ENCODE data around the gene PRKCE. TPM values are rescaled to one million over a fixed set of nuclear protein-coding genes. Genes with fewer than 3 reads are reported as not detected.

Gene PRKCE
- total RNA-seq, 6 experiments from 2014 or later: 5.2 to 18.8 (median 11.0) TPM

DNA sequence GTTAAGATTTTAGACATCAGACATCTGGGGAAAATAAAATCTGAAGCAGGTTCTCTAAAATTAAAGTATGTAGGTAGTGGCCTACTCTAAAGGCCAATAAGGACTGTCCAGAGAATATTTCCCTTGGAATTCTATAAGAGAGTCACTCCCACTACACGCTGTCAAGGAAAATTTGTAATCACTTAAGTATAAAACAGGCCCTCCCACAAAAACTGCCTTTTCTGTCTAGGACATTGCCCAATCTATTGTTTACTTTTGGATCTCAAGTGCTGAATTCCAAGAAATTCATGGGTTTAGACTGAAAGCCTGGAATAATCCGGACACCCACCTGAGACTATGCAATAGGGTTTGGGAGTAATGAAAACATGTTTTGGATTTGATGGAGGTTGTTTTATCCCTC, 38.7 kb upstream of the PRKCE start:
- intact Hi-C loops (cut with DNase I): no loop called here
- 90% methylated on average over 2 of the region's 2 CpGs for WGBS (ENCODE audit: insufficient coverage, low coverage, low lambda C conversion rate, missing lambda C conversion rate)
- Histone ChIP-seq H3K4me3 (no peak overlapping the region), H3K27me3 (no peaks in the 10 kb centered on the region), H3K9me3 (no peaks in the 10 kb centered on the region), H3K27ac (no peak overlapping the region), H3K36me3 (no peaks in the 10 kb centered on the region), H3K4me1 (peaks cover 0 to 8% (median 0%) of the 10 kb centered on the region in 4 donors)
- TF ChIP-seq, protein P1, sequence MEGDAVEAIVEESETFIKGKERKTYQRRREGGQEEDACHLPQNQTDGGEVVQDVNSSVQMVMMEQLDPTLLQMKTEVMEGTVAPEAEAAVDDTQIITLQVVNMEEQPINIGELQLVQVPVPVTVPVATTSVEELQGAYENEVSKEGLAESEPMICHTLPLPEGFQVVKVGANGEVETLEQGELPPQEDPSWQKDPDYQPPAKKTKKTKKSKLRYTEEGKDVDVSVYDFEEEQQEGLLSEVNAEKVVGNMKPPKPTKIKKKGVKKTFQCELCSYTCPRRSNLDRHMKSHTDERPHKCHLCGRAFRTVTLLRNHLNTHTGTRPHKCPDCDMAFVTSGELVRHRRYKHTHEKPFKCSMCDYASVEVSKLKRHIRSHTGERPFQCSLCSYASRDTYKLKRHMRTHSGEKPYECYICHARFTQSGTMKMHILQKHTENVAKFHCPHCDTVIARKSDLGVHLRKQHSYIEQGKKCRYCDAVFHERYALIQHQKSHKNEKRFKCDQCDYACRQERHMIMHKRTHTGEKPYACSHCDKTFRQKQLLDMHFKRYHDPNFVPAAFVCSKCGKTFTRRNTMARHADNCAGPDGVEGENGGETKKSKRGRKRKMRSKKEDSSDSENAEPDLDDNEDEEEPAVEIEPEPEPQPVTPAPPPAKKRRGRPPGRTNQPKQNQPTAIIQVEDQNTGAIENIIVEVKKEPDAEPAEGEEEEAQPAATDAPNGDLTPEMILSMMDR (IDR thresholded peaks at IDR 0.05): no peak
- TF ChIP-seq POLR2A (IDR thresholded peaks at IDR 0.05): no peak
- no peak for DNase-seq
- ATAC-seq: no peak

DNA sequence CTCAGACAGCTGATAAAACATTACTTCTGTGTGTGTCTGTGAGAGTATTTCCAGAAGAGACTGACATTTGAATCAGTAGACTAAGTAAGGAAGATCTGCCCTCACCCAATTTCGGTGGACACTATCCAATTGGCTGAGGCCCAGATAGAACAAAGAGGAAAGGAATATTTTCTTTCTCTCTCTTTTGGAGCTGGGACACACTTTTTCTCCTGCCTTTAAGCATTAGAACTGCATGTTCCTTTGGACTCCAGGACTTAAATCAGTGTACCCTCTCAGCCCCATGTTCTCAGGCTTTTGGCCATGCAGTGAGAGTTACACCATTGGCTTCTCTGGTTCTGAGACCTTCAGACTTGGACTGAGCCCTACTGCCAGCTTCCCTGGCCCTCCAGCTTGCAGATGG, 37.1 kb upstream of the PRKCE start:
- Histone ChIP-seq H3K9me3 (no peaks in the 10 kb centered on the region), H3K4me1 (peaks cover 0 to 8% (median 0%) of the 10 kb centered on the region in 4 donors), H3K27ac (no peak overlapping the region), H3K4me3 (no peak overlapping the region), H3K36me3 (no peaks in the 10 kb centered on the region), H3K27me3 (no peaks in the 10 kb centered on the region)
- TF ChIP-seq POLR2A (IDR thresholded peaks at IDR 0.05): no peak
- TF ChIP-seq, protein P1 (IDR thresholded peaks at IDR 0.05): no peak
- DNase-seq (no peak), ATAC-seq (no peak)
- 33% methylated on average over 1 of the region's 1 CpG for WGBS (ENCODE audit: insufficient coverage, low coverage, low lambda C conversion rate, missing lambda C conversion rate)
- intact Hi-C loops (cut with DNase I): no loop called here

DNA sequence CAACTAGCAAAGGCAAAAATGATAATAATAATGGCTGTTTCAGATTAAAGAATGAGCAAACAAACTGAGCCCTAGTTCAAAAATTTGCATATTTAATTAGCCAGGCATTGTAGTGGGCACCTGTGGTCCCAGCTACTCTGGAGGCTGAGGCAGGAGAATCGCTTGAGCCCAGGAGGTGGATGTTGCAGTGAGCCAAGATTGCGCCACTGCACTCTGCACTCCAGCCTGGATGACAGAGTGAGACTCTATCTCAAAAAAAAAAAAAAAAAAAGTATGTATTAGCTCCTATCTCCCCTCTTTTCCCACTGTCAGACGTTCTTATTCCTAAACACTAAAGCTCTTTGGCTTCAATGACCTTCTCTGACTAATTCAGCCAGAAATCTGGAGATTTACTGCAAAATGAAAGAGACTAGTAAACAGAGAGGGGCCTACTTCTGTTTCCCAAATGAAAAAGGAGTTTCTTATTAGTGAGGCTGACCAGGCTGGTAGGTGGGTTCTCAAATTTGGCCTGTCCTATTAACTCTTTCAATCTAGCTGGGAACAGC, 36.5 kb upstream of the PRKCE start:
- WGBS (ENCODE audit: insufficient coverage, low coverage, low lambda C conversion rate, missing lambda C conversion rate): 39% methylated on average over 2 of the region's 3 CpGs
- intact Hi-C loops (cut with DNase I): no loop called here
- TF ChIP-seq, protein P1 (IDR thresholded peaks at IDR 0.05): no peak
- TF ChIP-seq POLR2A (IDR thresholded peaks at IDR 0.05): no peak
- Histone ChIP-seq H3K27ac (no peak overlapping the region), H3K27me3 (no peaks in the 10 kb centered on the region), H3K36me3 (no peaks in the 10 kb centered on the region), H3K9me3 (no peaks in the 10 kb centered on the region), H3K4me1 (peaks cover 0 to 3% (median 0%) of the 10 kb centered on the region in 4 donors), H3K4me3 (no peak overlapping the region)
- DNase-seq (no peak), ATAC-seq (no peak)

DNA sequence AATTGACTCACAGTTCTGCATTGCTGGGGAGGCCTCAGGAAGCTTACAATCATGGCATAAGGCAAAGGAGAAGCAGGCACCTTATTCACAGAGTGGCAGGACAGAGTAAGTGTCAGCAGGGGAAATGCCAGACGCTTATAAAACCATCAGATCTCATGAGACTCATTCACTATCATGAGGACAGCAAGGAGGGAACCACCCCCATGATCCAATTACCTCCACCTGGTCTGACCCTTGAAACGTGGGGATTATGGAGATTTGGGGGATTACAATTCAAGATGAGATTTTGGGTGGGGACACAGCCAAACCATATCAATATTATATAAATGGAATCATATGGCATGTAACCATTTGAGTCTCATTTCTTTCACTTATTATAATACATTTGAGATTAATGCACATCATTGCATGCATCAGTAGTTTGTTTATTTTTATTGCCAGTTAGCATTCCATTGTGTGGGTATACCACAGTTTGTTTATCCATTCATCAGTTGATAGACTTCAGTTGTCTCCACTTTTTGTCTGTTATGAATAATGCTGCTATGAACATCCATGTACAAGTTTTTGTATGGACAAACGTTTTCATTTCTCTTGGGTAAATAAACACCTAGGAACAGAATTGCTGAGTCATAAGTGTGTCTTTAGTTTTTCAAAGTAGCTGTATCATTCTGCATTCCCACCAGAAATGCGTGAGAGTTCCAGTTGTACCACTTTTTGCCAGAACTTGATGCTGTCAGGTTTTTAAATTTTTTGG, 34.6 kb upstream of the PRKCE start:
- 59% methylated on average over 4 of the region's 4 CpGs for whole genome bisulfite sequencing (ENCODE audit: insufficient coverage, low coverage, low lambda C conversion rate, missing lambda C conversion rate)

More for the DNA sequence above, 34.6 kb upstream of the PRKCE start:
- H3K9me3 ChIP-seq: no peaks in the 10 kb centered on the region
- ATAC-seq (no peak), DNase-seq (no peak)
- no peak overlapping the region for H3K4me3 ChIP-seq
- H3K36me3 ChIP-seq: no peaks in the 10 kb centered on the region
- H3K27me3 ChIP-seq: no peaks in the 10 kb centered on the region
- no peaks in the 10 kb centered on the region for H3K4me1 ChIP-seq
- TF ChIP-seq POLR2A (IDR thresholded peaks at IDR 0.05): no peak
- TF ChIP-seq, protein P1 (IDR thresholded peaks at IDR 0.05): no peak
- intact Hi-C loops (cut with DNase I): no loop called here
- H3K27ac ChIP-seq: no peak overlapping the region
